K562 (cell line): ENCODE results near the gene DPAGT1.

Source experiments
- CTCF ChIP-seq, 3 experiments: IDR thresholded peaks in 2 of 3; conservative IDR thresholded peaks in 1 of 3; 2 replicates each; pipeline ENCODE4 v1.5.1; 2011 to 2012; ENCODE audit warnings: low read length in 3 of 3, mild to moderate bottlenecking in 3 of 3, control low read depth in 2 of 3, improper control_type of control experiment in 1 of 3, inconsistent platforms in 1 of 3, low read depth in 1 of 3, mixed read lengths in 1 of 3, moderate library complexity in 1 of 3; ENCODE audit not compliant: insufficient read depth in 2 of 3
- EZH2 ChIP-seq: IDR thresholded peaks from 2 replicates; pipeline ENCODE4 v1.6.1; 2012; ENCODE audit warnings: low read depth, mild to moderate bottlenecking, inconsistent platforms, low read length, borderline replicate concordance
- KAT2B ChIP-seq: IDR thresholded peaks from one replicate; pipeline ENCODE4 v1.6.1; 2012; ENCODE audit warnings: low read depth, mild to moderate bottlenecking, control low read depth, inconsistent platforms, low read length, moderate library complexity
- NFE2L1 ChIP-seq: fragments of 450-650 bp; IDR thresholded peaks from 2 replicates; pipeline ENCODE4 v1.6.1; 2016; ENCODE audit warnings: missing genetic modification characterization, low read depth, mild to moderate bottlenecking, missing compliant biosample characterization, moderate library complexity, borderline replicate concordance
- POLR2AphosphoS5 ChIP-seq: IDR thresholded peaks from 2 replicates; pipeline ENCODE4 v1.6.1; 2011; ENCODE audit warnings: mild to moderate bottlenecking, low read depth, low read length, moderate library complexity; ENCODE audit not compliant: control insufficient read depth, insufficient read depth
- SETDB1 ChIP-seq: IDR thresholded peaks from one replicate; pipeline ENCODE4 v1.6.1; 2012; ENCODE audit warnings: low read length, control low read depth, inconsistent platforms
- SOX6 ChIP-seq: fragments of 450-650 bp; IDR thresholded peaks from 2 replicates; pipeline ENCODE4 v1.6.1; 2014; ENCODE audit warnings: mild to moderate bottlenecking
- ZFX ChIP-seq: sonication (generic); formaldehyde crosslinking; IDR thresholded peaks from 2 replicates; pipeline ENCODE4 v1.8.0; 2022; ENCODE audit warnings: mild to moderate bottlenecking, missing genetic modification reagents, moderate library complexity
- ZNF121 ChIP-seq: sonication (generic); formaldehyde crosslinking; conservative IDR thresholded peaks from 2 replicates; pipeline ENCODE4 v1.8.0; 2022; ENCODE audit warnings: missing genetic modification reagents
- ZNF140 ChIP-seq: fragments of 250-450 bp; sonication (Bioruptor Pico); IDR thresholded peaks from 2 replicates; pipeline ENCODE4 v1.8.0; 2021; ENCODE audit warnings: moderate library complexity, mild to moderate bottlenecking, inconsistent platforms
- ZNF253 ChIP-seq: fragments of 250-450 bp; sonication (Bioruptor Pico); conservative IDR thresholded peaks from 2 replicates; pipeline ENCODE4 v1.6.1; 2021; ENCODE audit warnings: mild to moderate bottlenecking
- TF ChIP-seq, protein P1 (sequence below): fragments of 250-450 bp; sonication (Bioruptor Pico); IDR thresholded peaks from 2 replicates; pipeline ENCODE4 v1.5.0; 2020; ENCODE audit warnings: mild to moderate bottlenecking
- TF ChIP-seq, protein P2 (sequence below): fragments of 250-450 bp; sonication (Bioruptor Pico); IDR thresholded peaks from 2 replicates; pipeline ENCODE4 v1.5.0; 2021; ENCODE audit warnings: mild to moderate bottlenecking, borderline replicate concordance

- no peak for TF ChIP-seq POLR2AphosphoS5
- TF ChIP-seq CTCF (IDR thresholded peaks at IDR 0.05 in 2 of 3, conservative IDR thresholded peaks at IDR 0.05 in 1 of 3; ENCODE audit: insufficient read depth in 2 of 3, low read depth in 1 of 3, low read length in 3 of 3): no peak
- no peak for TF ChIP-seq ZNF121
- no peak for TF ChIP-seq KAT2B
- TF ChIP-seq NFE2L1 (tag): no peak
- TF ChIP-seq ZNF140 (CRISPR knock-in tag): no peak
- TF ChIP-seq ZFX (CRISPR knock-in tag): no peak
- TF ChIP-seq, protein P1, sequence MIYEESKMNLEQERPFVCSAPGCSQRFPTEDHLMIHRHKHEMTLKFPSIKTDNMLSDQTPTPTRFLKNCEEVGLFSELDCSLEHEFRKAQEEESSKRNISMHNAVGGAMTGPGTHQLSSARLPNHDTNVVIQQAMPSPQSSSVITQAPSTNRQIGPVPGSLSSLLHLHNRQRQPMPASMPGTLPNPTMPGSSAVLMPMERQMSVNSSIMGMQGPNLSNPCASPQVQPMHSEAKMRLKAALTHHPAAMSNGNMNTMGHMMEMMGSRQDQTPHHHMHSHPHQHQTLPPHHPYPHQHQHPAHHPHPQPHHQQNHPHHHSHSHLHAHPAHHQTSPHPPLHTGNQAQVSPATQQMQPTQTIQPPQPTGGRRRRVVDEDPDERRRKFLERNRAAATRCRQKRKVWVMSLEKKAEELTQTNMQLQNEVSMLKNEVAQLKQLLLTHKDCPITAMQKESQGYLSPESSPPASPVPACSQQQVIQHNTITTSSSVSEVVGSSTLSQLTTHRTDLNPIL (CRISPR knock-in tag): no peak
- no peak for TF ChIP-seq ZNF253 (CRISPR knock-in tag)
- no peak for TF ChIP-seq SOX6
- TF ChIP-seq, protein P2, sequence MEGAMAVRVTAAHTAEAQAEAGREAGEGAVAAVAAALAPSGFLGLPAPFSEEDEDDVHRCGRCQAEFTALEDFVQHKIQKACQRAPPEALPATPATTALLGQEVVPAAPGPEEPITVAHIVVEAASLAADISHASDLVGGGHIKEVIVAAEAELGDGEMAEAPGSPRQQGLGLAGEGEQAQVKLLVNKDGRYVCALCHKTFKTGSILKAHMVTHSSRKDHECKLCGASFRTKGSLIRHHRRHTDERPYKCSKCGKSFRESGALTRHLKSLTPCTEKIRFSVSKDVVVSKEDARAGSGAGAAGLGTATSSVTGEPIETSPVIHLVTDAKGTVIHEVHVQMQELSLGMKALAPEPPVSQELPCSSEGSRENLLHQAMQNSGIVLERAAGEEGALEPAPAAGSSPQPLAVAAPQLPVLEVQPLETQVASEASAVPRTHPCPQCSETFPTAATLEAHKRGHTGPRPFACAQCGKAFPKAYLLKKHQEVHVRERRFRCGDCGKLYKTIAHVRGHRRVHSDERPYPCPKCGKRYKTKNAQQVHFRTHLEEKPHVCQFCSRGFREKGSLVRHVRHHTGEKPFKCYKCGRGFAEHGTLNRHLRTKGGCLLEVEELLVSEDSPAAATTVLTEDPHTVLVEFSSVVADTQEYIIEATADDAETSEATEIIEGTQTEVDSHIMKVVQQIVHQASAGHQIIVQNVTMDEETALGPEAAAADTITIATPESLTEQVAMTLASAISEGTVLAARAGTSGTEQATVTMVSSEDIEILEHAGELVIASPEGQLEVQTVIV (CRISPR knock-in tag): no peak
- TF ChIP-seq EZH2: no peak
- TF ChIP-seq SETDB1: no peak
Measured at GRCh38 chr11:119047205-119047604, 54.4 kb downstream of the DPAGT1 start.
